Peyer's patch (tissue), 4 donors: Measurements from ENCODE around the gene PDE3A.

ENCODE experiments used
- POLR2A ChIP-seq, 2 donors: fragments of 450-650 bp; IDR thresholded peaks; one replicate each; pipeline ENCODE4 v1.5.1; 2017; ENCODE audit warnings: antibody characterized with exemption in 2 of 2, mild to moderate bottlenecking in 2 of 2, moderate library complexity in 2 of 2
- TF ChIP-seq, protein P1 (sequence below), 6 experiments: fragments of 450-650 bp in 4 of 6; fragments of 200-600 bp in 2 of 6; sonication (generic) in 1 of 6; IDR thresholded peaks; one replicate each; pipeline ENCODE4 v1.5.1; 2017 to 2019; ENCODE audit warnings: antibody characterized with exemption in 6 of 6, mild to moderate bottlenecking in 3 of 6, moderate library complexity in 1 of 6

DNA sequence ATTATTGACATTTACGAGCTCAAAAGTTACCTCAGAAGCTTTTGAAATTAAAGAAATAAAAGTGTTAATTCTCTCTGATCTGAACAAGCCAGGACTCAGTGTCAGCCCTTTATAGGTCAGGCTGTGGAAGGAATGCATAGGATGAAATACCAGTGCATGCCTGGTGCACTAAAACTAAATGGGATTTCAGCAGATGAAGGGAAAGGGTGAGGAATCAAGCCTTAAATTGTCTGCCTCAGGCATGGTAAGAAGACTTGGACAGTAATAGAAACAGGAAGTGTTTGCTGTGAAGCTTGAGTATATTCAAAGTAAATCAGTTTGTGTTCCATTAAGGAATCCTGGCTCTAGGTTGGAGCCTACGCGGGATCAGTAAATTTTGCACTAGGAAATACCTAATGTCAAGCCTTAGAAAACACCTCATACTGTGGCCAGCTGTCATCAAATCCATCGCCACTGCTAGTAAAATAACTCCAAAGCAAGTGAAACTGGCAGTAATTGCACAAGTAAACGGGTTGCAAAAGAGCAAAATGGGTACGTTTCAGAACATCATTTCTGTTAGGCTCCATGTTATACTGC lies 76.3 kb downstream of the PDE3A start:
- TF ChIP-seq, protein P1, sequence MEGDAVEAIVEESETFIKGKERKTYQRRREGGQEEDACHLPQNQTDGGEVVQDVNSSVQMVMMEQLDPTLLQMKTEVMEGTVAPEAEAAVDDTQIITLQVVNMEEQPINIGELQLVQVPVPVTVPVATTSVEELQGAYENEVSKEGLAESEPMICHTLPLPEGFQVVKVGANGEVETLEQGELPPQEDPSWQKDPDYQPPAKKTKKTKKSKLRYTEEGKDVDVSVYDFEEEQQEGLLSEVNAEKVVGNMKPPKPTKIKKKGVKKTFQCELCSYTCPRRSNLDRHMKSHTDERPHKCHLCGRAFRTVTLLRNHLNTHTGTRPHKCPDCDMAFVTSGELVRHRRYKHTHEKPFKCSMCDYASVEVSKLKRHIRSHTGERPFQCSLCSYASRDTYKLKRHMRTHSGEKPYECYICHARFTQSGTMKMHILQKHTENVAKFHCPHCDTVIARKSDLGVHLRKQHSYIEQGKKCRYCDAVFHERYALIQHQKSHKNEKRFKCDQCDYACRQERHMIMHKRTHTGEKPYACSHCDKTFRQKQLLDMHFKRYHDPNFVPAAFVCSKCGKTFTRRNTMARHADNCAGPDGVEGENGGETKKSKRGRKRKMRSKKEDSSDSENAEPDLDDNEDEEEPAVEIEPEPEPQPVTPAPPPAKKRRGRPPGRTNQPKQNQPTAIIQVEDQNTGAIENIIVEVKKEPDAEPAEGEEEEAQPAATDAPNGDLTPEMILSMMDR (IDR thresholded peaks at IDR 0.05), result no peak
- no peak for TF ChIP-seq POLR2A (IDR thresholded peaks at IDR 0.05)
